Activated gamma-delta T cell treated with Interleukin-2 at 50 U/mL for 16 hours (primary cell): ENCODE data around the gene ZPBP2.
"Not testable (repeated sequence)": the region's sequence is repeated elsewhere in the genome, so short reads cannot be mapped to it uniquely, and the experiment has no call there.

ENCODE experiments used
- DNase-seq: peaks from one replicate; pipeline ENCODE4 v3.0.0-alpha.2; 2020

The ZPBP2 gene

DNA sequence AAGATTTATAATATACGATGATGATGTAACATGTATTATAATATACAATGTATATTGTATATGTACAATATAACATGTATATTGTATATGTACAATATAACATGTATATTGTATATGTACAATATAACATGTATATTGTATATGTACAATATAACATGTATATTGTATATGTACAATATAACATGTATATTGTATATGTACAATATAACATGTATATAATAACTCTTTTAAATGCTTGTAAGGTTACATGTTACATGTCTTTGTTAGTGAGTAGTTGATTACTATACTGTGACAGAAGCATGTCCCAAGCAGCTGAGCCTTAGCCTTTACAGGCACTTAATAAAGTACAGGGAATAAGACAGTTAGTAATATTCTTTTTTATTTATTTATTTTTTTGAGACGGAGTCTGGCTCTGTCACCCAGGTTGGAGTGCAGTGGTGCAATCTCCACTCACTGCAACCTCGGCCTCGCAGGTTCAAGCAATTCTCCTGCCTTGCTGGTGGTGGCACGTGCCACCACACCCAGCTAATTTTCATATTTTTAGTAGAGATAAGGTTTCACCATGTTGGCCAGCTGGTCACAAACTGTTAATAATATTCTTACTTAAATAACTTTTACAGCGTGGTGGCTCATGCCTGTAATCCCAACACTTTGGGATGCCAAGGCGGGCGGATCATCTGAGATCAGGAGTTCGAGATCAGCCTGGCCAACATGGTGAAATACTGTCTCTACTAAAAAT, 11.9 kb upstream of the ZPBP2 start:
- DNase-seq: not testable (repeated sequence)

- DNase-seq: no peak
Measured at GRCh38 chr17:39861235-39861634, 6.8 kb upstream of the ZPBP2 start.

- DNase-seq: no peak
Measured at GRCh38 chr17:39863244-39863917, 4.6 kb upstream of the ZPBP2 start.

- DNase-seq: peak; percentile 72
Measured at GRCh38 chr17:39863918-39864746, 3.9 kb upstream of the ZPBP2 start, which contains the start of gene IKZF3. IKZF3 (minus strand) TSS chr17:39864312; CDS start chr17:39864126, 186 bp downstream.

- DNase-seq: no peak
Measured at GRCh38 chr17:39866013-39866730, 1.8 kb upstream of the ZPBP2 start.

DNA sequence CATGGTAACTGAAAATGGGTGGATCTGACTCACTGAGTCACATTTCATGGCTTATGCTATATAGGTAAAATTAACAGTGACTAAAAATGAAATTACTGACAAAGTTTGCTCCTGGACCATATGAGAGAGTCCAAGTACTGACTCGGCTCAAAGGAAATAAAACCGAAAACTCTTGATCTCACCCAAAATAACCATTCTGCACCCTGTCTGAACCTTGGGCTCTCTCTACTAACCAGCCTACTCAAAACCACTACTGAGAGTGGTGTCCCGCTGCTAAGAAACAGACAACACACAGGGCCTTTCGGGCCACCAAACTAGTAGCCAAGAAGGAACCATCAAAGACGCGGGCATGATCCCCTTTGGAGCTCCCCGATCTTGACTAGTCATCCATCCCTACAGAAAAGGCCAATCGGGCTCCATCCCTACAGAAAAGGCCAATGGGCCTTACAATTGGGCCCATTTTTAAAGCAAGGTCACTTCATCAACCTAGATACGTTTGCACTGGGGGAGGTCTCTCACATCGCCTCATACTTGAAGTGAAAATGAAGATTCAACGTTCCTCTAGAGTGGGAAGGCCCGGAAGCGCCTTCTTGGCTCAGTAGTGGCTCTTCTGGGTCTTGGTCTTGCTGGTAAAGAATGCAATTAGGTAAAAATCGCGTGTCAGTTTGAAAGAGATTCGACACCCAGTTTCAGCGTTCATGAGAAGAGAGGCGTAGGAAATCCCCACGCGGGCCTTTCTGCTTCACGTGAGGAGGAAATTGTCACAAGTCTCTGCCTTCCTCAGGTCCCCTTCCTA, 720 bp upstream of the ZPBP2 start:
- peak; percentile 35 for DNase-seq

- DNase-seq: no peak
Measured at GRCh38 chr17:39868554-39868942, 546 bp downstream of the ZPBP2 start.

GRCh38 chr17:39870776-39871175, 2.8 kb downstream of the ZPBP2 start:
- no peak for DNase-seq

GRCh38 chr17:39871801-39872200, 3.8 kb downstream of the ZPBP2 start:
- DNase-seq: no peak

DNA sequence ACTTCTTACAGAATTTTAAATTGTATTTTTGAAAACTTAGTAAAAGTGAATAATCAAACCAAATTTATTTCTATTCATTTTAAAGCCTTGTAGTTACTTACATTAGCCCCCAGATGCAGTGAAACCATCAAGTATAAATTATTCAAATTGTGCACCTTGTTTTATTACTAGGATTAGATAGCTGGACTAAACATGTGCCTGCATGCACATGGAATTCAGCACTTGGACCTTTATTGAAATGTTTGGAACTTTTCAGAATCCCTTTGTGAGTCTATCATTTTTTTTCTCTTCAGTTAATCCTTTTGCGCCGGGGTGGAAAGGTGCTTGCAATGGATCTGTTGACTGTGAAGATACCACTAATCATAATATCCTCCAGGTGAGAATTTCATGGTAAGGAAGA, 4.7 kb downstream of the ZPBP2 start:
- DNase-seq: no peak

- DNase-seq: not testable (repeated sequence)
Measured at GRCh38 chr17:39886102-39886501, 18.1 kb downstream of the ZPBP2 start.

DNA sequence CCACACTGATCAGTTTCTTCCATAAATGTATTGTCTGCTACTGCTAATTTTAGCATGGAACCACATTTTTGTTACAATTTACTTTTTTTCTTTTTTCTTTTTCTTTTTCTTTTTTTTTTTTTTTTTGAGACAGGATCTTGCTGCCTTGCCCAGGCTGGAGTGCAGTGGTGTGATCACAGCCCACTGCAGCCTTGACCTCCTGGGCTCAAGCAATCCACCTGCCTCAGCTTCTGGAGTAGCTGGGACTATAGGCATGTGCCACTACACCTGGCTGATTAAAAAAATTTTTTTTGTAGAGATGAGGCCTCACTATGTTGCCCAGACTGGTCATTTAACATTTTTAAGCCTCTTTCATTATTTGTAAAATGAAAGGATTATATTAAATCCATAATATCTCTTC, 19.1 kb downstream of the ZPBP2 start:
- no peak for DNase-seq

GRCh38 chr17:39889200-39889599, 21.2 kb downstream of the ZPBP2 start:
- DNase-seq: no peak

DNA sequence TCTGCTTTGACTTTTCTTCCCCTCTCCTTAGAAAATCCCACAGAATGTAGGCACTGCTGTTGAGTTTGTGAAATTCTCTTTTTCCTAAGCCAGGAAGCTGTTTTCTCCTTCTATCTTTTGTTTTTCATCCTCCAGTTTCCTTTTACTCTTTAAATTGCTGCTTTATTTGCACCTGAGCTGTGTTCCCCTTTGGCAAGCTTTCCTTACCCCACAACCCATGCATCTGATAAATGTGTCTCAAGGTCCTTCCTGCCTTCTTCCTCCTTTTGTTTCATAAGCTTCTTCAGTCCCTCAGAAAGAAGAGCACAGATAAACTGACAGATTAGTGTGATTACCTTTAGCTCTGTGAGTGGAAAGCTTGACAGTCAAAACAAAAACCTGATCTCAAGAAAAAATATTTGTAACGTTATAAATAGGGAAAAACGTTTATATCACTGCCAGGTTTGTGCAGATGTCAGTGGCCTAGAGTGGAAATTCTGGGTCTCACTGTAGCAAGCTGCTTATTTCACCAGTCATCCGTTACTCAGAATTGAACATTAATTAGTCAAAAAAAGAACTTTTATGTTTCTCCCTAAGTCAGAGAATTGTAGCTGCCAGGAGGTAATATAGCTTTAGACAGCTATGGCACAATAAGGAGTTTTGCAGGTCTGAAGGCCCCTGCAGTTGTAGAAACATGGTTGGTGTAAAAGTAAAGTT, 26.8 kb downstream of the ZPBP2 start:
- no peak for DNase-seq

DNA sequence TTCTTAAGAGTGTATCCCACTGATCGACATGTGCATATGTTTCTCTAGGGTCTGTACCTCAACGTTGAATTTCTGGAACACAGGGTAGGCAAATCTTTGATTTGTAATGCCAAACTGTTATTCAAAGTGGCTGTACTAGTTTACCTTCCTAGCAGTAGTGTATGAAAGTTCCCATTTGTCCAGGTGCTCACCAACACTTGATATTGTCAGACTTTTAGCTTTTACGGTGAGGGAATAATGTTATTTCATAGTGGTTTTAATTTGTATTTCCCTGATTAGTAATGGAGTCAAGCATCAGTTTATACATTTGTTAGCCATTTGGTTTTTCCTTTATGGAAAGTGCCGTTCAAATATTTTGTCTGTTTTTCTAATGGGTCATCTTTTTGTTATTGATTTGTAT, 30.1 kb downstream of the ZPBP2 start:
- DNase-seq: no peak

DNA sequence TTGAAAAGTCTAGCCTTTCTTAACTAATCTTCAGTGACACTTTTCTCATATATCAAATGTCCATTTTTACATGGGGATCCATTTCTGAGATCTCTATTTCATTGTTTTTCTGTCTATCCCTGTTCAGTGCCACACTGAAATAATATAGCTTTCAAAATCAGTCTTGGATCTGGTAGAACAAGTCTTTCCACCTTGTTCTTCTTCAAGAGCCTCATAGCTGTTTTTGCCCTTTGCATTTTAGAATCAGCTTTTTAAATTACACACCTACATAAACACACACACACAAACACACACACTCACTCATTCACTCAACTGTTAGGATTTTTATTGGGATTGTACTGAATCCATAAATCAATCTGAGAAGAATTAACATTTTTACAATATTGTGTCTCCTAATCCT, 31.2 kb downstream of the ZPBP2 start:
- DNase-seq: no peak

DNA sequence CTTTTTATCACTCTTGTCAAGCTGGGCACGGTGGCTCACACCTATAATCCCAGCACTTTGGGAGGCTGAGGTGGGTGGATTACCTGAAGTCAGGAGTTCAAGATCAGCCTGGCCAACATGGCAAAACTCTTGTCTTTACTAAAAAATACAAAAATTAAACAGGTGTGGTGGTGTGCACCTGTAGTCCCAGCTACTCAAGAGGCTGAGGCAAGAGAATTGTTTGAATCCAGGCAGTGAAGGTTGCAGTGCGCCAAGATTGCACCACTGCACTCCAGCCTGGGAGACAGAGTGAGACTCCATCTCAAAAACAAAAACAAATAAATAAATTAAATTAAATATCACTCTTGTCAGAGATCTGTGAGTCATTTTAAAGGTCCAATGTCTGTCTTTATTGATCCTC, 34.0 kb downstream of the ZPBP2 start:
- not testable (repeated sequence) for DNase-seq

DNA sequence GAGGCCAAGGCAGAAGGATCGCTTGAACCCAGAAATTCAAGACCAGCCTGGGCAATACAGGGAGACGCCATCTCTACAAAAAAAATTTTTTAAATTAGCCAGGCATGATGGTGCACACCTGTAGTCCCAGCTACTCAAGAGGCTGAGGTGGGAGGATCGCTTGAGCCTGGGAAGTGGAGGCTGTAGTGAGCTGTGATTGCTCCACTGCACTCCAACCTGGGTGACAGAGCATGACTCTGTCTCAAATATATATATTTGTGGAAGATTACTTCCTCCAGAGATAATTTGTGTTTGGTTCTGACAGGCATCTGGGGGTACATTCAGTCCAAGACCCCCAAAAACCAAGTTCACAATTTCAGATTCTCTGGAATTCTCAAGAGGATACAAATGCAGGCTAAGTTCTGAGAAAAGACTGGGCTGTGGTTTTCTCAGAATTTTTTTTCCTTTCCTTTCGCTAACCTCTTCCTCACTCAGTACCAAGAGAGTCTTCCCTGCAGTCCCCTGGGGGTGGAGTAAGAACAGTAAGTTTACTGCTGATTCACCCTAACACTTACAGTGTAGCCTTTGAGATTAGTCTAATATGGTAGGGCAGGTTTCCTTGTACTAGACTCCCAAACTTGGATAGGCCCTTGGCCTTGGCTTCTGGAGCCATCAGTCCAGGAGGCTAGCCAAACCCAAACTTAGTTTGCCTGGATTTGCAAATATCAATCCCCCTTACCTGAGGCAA, 35.3 kb downstream of the ZPBP2 start:
- DNase-seq: no peak

DNA sequence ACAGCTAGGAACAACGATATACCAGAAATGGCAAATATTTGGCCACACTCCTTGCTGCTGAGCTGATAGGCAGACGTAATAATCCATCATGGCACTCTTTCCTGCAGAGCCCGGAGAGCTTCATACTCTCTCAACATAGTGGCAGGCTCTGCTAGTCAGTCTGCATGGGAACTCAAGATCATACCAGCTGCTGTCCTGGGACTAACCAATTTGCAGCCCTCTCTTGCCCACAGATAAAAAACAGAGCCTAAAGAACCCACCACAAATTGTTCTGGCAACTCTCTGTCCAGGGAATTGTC, 36.9 kb downstream of the ZPBP2 start:
- DNase-seq: no peak

DNA sequence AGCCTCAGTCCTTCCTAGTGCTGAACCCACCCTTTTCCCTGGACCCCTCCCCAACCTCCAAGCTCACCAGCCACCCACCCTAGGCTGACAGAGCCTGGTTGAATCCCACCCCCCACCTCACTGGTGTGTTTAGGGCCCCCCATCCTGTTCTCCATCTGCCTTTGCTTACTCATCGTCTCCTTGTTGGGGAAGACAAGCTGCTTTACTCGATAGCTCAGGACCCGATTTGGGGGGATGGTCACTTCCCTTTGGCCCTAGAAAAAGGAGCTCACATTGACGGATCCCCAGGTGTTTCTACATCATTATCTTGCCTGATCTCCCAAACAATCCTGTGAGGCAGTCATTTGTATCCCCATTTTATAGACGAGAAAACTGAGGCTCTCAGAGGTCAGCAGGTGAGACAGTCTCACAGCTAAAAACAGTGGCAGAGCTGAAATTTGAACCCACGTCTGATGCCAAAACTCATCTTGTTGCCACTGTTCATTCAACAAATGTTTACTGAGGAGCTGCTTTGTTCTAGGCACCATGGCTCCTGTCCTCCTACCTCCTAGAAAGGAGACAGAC, 40.9 kb downstream of the ZPBP2 start:
- DNase-seq: no peak

GRCh38 chr17:39913989-39914388, 46.0 kb downstream of the ZPBP2 start:
- no peak for DNase-seq
